Endometrial microvascular endothelial cells (primary cell): Measurements from ENCODE around the gene NBEAL1. TPM values are rescaled to one million over a fixed set of nuclear protein-coding genes. Genes with fewer than 3 reads are reported as not detected.
"Not testable (repeated sequence)": the region's sequence is repeated elsewhere in the genome, so short reads cannot be mapped to it uniquely, and the experiment has no call there.

ENCODE experiments used
- in situ Hi-C: cut with HindIII; loops from 2 replicates; pipeline ENCODE4 v1.10.0; 2017; ENCODE audit warnings: low sequenced_read_pairs, low pct_unique_long_range_greater_than_20kb; ENCODE audit errors: inconsistent ontology term
- total RNA-seq: library from RNA; depleted of rRNA; stranded (reverse); fragments of >200 nt; gene quantifications from one replicate; pipeline ENCODE4 v1.2.3, GENCODE V29; 2015; ENCODE audit errors: inconsistent ontology term

Gene NBEAL1
- total RNA-seq, 1 donor from 2014 or later, result 13.8 TPM

DNA sequence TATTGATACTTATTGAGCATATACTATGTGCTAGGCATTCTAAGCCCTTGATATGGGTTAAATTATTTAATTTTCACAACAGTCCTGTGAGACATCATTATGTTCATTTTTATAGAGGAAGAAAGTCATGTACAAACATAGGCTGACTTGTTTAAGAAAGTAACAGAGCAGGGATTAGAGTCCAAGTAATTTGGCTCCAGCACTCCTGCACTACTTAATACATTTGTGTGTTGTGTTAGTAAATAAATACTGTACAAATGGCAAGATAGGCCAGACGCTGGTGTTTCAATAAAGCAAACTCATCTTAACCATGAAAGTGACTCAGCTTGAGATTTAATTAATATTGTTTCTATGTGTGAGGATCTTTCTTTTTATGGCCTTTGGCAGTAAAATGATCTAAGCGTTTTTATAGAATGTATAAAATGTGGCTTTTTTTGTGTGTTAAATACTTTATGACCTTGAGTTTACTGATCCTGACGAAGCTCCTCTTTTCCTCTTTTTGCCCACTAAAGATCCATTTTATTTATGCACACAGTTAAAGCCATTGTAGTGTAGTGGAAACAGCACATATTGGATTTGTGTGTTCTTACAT is 21.3 kb downstream of the NBEAL1 start:
- in situ Hi-C loops, result no loop called here

DNA sequence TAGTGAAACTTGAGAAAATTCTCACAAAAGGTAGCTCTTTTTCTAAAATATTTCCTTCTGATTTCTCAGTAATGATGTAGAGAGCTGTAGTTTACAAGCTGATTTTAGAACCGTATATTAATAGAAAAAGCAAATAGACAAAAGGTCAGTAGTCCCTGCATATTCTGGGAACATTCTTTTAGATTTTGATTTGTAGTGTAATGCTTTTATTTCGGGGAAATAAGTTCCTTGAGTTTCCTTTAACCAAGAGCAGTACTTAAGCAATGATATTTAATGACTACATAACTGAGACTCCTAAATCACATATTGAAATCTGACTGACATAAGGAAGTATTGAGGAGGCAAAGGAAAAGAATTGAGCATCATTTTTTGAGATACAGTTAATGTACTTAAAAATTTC is 22.4 kb downstream of the NBEAL1 start:
- in situ Hi-C loops, result no loop called here

DNA sequence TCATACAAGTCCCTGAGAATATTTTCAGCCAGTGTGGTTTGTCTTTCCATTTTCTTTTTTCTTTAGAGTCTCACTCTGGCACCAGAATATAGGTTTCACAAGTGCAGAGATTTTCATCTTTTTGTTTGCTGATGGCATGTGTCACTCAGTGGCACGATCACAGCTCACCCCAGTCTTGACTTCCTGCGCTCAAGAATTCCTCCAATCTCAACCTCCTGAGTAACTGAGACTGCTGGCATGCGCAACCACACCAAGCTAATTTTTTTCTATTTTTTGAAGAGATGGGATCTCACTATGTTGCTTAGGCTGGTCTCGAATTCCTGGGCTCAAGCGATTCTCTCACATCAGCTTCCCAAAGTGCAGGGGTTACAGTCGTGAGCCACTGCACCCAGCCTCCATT is 23.9 kb downstream of the NBEAL1 start:
- in situ Hi-C loops, result no loop called here

DNA sequence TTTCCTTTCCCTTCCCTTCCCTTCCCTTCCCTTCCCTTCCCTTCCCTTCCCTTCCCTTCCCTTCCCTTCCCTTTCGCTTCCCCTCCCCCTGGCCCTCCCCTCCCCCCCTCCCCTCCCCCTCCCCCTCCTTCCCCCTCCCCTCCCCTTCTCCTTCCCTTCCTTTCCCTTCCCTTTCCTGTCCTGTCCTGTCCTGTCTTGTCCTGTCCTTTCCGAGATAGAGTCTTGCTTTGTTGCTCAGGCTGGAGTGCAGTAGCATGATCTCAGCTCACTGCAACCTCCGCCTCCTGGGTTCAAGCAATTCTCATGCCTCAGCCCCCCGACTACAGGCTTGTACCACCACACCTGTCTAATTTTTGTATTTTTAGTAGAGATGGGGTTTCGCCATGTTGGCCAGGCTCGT is 24.5 kb downstream of the NBEAL1 start:
- in situ Hi-C loops, result not testable (repeated sequence)

DNA sequence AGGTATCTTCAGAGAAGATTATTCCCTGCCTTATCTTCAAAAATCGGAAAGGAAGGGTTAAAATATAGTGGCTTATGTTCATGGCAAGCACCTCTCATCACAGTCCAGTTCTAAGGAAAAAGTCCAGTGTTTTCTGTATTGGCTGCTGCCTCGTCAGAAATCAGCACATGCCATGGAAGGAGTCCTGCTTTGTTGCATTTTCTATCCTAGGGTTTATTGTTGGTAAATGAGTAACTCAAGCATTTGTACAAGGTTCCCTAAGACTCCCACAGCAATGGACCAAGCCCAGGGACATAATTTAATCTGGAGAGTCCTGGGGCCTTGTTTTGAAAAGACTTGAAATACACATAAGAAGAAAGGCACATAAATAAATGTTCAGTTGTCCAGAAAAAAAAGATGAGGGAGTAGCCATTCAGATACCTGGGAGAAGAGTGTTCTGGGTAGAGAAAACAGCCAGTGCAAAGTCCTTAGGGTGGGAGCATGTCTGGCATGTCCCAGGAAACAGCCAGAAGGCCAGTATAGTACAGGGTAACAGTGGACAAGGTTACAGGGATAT is 26.4 kb downstream of the NBEAL1 start:
- in situ Hi-C loops, result no loop called here

DNA sequence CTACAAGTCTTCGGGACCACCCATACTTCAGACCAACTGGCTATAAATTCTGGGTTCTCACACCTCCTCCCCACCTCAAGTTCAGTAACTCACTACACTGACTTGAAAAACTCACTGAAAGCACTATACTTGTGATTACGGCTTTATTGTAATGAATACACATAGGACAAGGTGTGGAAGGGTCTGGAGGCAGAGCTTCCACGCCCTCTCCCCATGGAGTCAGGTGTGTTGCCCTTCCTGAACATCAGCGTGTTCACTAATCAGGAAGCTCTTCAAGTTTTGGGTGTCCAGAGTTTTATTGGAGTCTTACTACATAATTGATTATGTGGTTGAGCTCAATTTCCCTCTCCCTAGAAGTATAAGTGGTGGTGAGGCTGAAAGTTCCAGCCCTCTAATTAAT is 27.5 kb downstream of the NBEAL1 start:
- in situ Hi-C loops, result no loop called here

DNA sequence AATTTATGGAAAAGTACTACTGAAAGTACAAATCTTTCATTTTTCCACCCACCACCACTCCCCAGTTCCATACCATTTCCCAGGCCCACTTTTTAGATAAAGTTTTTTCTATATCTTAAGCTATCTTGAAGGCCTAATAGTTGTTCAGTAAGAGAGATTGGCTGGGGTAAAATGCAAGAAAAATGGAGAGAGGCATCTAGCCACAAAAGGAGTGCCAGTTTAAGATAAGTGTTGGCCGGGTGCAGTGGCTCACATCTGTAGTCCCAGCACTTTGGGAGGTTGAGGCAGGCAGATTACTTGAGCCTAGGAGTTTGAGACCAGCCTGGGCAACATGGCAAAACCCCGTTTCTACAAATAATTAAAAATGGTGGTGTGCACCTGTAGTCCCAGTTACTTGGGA is 28.6 kb downstream of the NBEAL1 start:
- in situ Hi-C loops, result no loop called here

DNA sequence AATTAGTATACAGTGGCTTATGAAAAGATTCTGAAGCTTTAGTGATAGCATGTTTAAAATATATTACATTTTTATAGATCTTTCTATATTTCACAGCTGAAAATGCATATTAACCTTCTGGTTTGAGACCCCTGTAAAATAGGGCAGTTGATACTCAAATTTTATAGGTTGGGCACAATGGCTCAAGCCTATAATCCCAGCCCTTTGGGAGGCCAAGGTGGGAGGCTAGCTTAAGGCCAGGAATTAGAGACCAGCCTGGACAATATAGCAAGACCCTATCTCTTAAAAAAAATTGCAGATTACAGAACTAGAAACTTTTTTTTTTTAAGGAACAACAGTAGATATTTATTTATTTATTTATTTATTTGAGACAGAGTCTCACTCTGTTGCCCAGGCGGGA is 31.2 kb downstream of the NBEAL1 start:
- in situ Hi-C loops, result no loop called here

DNA sequence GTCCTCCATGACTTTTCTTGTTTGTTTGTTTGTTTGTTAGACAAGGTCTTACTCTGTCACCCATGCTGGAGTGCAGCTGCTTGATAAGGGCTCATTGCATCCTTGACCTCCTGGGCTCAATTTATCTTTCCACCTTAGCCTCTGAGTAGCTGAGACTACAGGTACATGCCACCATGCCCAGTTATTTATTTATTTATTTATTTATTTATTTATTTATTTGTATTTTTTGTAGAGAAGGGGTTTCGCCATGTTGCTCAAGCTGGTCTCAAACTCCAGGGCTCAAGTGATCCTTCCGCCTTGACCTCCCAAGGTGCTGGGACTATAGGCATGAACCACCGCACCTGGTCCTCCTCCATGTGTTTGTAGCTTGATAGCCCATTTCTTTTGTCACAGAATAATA is 37.9 kb downstream of the NBEAL1 start:
- in situ Hi-C loops, result no loop called here

DNA sequence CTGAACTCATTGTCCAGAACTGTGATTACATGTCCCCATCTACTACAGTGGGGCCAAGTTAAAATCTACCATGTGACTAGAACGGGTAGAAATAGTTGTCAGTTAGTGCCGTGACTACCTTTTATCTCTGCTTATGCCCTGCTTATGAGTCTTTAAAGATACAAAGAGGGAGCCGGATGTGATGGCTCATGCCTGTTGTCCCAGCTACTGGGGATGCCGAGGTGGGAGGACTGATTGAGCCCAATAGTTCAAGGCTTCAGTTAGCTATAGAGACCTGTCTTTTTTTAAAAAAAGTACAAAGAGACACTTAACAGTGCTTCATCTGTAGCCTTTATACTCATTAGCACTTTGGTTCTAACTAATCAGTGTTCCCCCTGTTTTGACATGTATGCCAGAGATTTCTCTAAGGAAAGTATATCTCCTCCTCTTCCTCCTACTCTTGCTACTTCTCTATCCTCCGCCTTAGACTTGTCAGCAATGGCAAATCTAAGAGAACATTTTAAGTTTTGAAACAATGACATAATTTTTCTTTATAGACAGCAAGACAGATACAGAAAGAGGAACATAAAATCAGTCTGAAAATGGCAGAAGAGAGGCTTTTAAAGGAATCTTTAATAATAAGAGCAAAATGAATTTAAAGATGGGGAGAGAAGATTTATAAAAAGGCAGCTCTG is 45.0 kb downstream of the NBEAL1 start:
- in situ Hi-C loops, result no loop called here

DNA sequence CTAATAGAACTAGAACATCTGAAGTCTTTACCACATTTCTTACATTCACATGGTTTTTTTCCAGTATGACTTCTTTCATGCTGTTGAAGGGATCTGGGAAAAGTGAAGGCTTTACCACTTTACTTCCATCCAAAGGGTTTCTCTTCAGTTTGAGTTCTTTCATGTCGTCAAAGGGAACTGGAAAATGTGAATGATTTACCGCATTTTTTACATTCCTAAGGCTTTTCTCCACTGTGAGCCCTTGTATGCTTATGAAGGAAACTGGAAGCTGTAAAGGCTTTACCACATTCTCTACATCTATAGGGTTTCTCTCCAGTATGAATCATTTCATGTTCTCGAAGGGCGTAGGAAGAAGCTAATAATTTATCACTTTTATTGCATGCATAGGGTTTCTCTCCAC is 46.7 kb downstream of the NBEAL1 start:
- in situ Hi-C loops, result no loop called here

DNA sequence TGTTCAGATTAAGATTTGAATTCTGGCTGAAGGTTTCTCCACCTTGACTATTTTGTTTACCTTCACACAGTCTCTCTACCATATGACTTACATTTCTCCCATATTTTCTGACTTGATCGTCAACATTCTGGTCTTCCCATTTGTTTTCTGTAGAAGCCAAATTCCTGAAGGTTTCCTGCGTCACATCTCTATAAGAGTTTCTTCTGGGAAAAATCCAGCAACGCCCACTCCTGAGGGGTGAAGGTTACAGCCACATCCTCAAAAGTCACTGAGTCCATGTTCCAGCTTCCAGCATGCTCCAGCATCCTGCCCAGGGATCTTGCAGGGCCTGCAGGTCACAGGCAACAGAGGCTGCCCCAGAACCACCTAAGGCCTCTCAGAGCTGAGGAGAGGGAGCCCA is 47.5 kb downstream of the NBEAL1 start:
- in situ Hi-C loops, result no loop called here

DNA sequence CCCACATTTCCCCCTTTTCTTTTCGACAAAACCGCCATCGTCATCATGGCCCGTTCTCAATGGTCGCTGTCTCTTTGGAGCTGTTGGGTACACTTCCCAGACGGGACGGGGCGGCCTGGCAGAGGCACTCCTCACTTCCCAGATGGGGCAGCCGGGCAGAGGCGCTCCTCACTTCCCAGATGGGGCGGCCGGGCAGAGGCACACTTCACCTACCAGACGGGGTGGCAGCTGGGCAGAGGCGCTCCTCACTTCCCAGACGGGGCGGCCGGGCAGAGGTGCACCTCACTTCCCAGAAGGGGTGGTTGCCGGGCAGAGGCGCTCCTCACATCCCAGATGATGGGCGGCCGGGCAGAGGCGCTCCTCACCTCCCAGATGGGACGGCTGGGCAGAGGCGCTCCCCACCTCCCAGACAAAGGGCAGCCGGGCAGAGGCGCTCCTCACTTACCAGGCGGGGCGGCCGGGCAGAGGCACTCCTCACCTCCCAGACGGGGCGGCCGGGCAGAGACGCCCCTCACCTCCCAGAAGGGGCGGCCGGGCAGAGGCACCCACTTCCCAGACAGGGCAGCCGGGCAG is 51.9 kb downstream of the NBEAL1 start:
- in situ Hi-C loops, result not testable (repeated sequence)

DNA sequence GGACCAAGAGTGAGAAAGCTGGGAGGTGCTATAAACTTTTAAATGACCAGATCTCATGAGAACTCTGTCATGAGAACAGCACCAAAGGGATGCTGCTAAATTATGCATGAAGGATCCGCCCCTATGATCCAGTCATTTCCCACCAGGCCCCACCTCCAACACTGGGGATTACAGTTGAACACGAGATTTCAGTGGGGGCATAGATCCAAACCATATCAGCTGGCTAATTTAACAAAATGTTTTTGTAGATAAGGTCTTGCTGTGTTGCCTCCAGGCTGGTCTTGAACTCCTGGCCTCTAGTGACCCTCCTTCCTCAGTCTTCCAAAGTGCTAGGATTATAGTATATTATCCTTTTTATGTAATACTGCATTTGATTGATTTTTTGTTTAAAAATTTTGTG is 56.0 kb downstream of the NBEAL1 start:
- in situ Hi-C loops, result no loop called here

DNA sequence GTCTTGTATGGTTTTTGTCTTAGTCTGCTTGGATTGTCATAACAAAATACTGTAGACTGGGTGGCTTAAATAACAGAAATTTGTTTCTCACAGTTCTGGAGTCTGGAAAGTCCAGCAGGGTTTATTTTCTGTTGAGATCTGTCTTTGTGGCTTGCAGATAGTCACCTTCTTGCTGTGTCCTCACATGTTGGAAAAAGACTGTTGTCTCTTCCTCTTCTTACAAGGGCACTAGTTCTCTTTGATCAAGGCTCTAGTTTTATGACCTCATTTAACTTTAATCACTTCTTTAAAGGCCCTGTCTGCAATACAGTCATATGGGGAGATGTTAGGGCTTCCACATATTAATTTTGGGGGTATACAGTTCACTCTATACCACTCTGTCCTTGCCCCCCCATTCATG is 56.5 kb downstream of the NBEAL1 start:
- in situ Hi-C loops, result no loop called here

DNA sequence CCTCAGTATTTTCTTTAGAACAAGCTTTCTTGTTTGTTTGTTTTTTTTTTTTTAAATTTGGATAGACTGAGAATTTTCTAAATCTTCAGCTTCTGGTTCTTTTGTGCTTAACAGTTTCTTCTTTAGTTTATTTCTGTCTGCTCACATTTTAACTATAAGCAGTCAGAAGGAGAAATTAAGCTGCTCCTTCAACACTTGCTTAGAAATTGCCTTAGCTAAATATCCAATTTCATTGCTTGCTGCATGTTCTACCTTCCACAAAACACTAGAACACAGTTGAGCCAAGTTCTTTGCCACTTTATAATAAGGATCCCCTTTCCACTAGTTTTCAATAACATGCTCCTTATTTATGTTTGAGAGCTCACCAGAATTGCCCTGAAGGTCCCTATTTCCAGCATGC is 57.7 kb downstream of the NBEAL1 start:
- in situ Hi-C loops, result no loop called here

DNA sequence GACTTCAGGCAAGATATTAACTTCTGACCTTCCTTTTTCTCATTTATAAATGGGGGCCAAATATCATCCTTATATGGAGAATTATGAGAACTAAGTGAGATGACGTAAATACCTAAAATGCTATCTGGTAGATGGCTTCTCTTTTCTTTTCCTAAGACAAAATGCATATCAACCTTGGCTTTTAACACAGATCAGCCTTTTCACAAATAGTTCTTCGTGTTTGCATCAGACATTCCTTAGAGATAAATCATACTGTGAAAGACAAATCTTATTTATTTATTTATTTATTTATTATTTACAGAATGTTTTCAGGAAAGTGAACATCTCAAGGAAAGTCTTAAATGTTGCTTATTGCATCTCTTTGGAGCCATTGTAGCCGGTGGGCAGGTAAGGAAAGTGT is 62.8 kb downstream of the NBEAL1 start:
- in situ Hi-C loops, result no loop called here

DNA sequence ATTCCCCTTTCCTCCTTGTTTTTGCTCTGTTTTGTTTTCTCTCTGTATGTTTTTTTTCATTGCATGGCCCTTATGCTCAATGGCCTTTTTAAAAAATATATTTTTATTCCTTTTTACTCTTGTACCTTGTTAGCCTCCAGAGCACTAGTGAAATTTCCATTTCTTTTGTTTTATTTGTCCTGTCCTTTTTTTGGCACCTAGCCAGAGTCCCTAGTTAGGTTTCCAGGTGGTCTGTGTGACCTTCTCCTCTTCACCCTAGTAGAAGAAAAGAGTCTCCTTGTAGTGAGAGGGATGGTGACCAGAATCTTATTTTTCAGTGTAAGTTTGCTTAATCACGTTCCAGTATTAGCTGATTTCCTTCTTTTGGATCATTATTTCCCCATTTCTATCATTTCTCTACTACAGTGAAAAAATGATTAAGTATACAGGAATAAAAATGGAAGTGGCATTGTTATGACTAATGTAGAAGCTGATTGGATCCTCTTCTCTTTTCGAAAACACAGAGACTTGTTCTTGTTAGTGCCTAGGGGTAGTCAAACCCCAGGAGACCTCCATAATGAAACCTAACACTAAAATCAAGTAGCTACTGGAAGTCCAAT is 65.9 kb downstream of the NBEAL1 start:
- in situ Hi-C loops, result no loop called here

DNA sequence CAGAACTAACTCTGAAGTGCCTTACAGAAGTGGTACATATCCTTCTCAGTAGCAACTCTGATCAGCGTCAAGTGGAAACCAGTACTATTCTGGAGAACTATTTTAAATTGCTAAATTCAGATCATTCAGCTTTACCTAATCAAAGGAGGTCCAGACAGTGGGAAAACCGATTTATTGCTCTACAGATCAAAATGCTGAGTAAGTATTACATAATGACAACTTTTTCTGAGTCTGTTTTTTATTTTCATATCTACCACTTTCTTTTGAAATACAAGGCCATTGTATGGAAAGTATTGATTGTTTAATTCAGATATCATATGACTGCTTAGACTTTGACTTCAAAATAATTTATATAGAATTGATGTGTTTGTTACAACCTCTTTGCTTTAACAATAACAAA is 68.7 kb downstream of the NBEAL1 start:
- in situ Hi-C loops, result no loop called here

DNA sequence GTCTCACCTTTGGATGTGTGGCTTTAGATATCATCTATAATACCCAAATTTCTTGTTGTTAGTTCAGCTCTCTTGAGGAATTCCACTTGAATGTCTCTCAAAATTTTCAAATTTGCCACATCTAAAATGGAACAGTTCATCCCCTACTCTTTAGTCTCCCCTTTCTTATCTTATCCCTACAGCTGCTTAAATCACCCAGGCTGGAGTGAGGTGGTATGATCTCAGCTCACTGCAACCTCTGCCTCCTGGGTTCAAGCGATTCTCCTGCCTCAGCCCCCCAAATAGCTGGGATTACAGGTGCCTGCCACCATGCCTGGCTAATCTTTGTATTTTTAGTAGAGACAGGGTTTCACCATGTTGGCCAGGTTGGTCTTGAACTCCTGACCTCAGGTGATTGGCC is 71.7 kb downstream of the NBEAL1 start:
- in situ Hi-C loops, result not testable (repeated sequence)
